ENCODE results near the gene BCL2L12.

- TF ChIP-seq GATA2 (IDR thresholded peaks at IDR 0.05; ENCODE audit: low read depth, low read length) (no peak), GATA3 (IDR thresholded peaks at IDR 0.05; ENCODE audit: low read depth, low read length) (no peak)
These were observed 2.5 kb upstream of the BCL2L12 start for GRCh38 chr19:49663224-49663623.
